HG02943 (cell line): ENCODE data around the gene ARHGAP23.
"Not testable (repeated sequence)": the region's sequence is repeated elsewhere in the genome, so short reads cannot be mapped to it uniquely, and the experiment has no call there.

ENCODE experiments used
- ATAC-seq: cut with Tn5 transposase; IDR thresholded peaks from one replicate; pipeline ENCODE4 v1.9.1; 2021; ENCODE audit warnings: mild to moderate bottlenecking, low read depth, moderate library complexity; ENCODE audit not compliant: unreplicated experiment

ARHGAP23 gene

DNA sequence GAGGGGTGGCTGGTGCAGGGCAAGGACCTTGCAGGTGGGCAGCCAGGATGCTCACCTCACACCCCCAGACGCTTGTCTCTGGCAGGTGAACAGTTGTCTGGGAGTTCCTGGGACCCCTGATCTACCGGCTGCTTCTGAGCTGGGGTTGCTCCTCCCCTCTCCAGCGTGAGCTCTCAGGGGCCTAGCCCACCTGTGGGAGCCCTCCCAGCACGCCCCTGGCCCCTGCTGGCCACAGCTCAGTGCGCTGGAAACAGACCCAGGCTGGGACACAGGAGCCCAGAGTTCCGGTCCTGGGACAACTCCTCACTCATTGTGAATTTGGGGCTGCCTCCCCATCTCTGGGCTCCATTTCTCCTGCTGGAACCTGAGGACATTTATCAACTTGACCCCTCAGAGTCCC is 30.3 kb downstream of the ARHGAP23 start:
- ATAC-seq: no peak

DNA sequence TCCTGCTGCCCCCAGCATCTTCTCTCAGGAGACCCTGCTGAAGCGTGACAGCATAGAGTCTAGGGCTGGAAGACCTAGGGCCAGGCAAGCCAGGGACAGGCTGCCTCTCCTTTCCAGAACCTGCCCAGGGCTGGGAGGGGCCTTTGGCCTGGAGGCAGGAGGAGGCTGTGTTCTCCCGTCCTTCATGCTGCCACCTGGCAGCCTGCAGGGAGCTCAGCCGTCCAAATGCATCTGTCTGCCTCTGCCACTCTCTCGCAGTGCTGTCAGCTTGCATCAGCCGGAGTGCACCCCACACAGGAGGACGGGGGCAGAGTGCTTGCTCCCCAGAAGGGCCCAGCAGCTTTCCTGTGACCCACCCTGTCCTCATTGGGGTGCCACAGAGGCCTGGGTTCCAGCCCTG is 31.3 kb downstream of the ARHGAP23 start:
- ATAC-seq: no peak

DNA sequence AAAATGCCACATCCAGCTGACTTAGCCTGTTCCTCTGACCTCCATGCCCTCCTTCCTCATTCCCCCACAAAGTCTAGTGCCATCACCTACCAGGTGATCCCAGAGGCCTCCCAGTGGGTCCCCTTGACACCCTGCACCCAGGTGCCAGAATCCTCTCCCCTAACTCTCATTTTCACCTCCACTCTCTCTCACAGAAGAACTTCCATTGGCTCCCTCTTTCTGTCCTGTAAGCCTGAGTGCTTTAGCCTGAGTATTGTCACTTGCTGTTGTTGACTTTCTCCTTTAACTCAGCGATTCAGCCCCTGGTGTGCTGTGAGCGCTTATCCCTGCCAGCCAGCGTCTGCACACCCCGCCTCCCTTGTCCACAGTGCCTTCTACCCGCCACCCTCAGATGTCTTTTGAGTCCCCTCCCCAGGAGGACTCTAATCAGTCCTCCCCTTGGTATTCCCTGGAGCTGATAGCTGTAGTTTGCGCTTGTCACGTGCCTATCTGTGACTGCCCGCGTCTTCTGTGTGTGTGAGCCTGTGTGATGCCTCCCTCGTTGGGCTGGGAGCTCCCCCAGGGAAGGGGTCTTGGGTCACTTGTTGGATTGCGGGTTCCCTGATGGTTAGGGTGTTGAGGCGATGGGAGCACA is 31.9 kb downstream of the ARHGAP23 start:
- ATAC-seq: no peak

DNA sequence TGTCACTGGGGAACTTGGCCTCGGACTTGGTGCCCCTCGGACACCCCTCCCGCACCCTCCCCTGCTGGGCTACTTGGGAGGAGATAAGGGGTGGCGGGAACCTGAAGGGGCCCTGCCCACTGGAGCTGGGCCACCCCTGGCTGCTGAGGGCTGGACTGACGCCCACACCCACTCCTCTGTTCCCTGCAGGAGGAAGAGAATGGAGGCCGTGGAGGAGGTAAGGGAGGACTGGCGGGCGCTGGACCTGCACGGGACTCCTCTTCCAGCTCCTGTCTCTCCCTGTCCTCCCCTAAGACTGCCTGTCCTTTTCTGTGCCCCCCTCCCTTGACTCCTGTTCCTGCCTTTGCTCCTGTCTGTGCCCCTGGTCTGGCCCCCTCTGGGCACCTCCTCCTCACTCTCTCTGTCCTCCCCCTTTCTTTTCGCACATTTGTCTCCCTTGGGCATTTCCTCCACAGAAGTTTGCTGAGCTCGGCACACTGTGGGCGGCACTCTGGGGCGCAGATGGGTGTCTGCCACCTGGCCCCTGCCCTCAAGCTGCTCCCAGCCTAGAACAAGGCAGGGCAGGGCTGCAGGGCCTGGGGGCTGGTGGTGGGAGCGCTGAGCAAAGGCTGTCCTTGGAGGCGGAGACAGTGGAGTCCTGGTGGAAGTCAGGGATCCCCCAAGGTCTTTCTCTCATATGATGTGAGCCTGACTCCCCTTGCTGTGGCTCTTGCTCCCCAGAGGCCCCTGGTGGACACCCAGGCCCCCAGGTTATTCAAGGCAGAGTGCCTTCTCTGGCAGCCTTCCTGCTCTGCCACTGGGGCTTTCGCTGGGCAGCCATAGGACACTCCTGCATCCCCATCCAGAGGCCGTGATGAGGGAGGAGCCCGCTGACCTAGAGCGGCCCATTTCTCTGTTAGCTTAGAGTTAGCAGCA is 32.7 kb downstream of the ARHGAP23 start:
- ATAC-seq: no peak

DNA sequence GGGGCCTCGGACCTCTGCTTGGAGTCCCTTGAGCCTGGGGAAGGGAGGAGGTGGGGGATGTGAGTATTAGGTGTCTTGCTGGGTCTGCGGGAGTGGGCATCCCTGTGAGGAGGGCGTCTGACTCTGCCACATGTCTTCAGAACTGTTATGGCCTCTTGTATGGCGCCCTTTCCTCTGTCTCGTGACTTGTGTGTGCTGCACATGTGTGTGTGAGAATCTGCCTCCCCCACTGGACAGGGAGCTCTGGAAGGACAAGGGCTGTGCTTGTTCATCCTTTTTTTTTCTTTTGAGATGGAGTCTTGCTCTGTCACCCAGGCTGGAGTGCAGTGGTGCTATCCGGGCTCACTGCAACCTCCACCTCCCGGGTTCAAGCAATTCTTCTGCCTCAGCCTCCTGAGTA is 33.4 kb downstream of the ARHGAP23 start:
- ATAC-seq: no peak

DNA sequence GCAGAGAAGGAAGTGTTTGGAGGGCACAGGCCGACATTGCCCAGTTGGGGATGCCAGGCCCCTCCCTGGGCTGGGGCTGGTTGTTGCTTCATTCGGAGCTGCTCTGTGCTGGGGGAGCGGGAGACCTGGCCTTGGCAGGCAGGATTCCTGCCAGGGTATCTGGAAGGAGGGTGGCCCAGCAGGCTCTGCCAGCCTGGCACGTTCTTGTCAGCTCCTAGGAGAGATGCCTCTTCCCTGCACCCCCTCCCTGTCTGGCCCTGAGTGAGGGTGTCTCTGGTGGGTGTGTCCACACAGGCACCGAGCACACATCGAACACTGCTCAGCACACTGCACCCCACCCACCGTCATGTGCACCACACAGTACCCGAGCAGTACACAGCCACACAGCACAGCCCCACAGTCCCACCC is 35.2 kb downstream of the ARHGAP23 start:
- ATAC-seq: no peak

DNA sequence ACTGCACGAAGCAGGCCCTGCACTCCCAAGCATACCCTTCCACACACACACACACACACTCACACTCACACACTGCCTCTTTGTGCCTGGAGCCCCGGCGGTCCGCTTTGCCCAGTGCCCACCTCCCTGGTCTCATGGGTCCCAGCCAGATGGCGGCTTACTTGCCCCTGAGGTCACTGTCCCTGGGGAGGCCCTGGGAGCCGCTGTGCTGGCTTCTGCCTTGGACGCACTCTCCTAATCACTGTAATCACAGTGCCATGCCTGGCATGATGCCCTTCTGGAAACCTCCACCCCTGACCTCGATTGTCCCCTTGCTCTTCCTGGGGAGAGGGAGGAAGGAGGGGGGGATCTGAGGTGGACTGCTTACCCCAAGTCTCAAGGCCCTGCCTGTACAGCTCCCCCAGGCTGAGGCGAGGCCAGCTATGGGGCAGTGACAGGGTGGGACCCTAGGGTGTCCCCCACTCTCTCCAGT is 36.0 kb downstream of the ARHGAP23 start:
- ATAC-seq: no peak

DNA sequence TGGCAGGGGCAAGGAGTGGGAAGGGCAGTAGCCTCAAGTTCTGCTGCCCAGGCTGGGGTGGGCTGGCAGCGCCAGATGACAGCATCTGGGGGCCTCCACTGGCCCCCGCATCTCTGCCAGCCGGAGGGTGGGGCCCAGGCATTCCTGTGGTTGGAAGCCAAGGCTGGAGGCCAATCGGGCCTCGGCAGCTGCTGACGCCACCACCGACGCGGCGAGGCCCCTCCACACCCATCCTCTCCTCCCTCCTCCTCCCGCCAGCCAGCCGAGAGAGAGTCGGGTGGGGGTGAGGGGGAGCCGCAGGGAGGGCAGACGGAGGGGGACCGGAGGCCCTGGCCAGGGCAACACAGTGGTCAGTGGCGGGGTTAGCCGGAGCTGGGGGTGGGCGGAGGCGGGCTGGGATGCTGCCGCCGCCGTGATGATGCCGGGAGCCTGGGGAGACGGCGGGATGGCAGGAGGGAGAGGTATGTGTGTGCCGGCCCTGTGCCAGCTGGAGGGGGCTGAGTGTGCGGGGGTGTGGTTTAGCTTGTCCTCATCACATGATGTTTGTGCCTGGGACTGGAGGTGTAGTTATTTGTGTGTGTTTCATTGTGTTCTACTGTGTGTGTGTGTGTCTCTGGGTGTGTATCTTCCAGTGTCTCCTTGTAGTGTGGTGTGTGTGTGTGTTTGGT is 36.6 kb downstream of the ARHGAP23 start:
- no peak for ATAC-seq

DNA sequence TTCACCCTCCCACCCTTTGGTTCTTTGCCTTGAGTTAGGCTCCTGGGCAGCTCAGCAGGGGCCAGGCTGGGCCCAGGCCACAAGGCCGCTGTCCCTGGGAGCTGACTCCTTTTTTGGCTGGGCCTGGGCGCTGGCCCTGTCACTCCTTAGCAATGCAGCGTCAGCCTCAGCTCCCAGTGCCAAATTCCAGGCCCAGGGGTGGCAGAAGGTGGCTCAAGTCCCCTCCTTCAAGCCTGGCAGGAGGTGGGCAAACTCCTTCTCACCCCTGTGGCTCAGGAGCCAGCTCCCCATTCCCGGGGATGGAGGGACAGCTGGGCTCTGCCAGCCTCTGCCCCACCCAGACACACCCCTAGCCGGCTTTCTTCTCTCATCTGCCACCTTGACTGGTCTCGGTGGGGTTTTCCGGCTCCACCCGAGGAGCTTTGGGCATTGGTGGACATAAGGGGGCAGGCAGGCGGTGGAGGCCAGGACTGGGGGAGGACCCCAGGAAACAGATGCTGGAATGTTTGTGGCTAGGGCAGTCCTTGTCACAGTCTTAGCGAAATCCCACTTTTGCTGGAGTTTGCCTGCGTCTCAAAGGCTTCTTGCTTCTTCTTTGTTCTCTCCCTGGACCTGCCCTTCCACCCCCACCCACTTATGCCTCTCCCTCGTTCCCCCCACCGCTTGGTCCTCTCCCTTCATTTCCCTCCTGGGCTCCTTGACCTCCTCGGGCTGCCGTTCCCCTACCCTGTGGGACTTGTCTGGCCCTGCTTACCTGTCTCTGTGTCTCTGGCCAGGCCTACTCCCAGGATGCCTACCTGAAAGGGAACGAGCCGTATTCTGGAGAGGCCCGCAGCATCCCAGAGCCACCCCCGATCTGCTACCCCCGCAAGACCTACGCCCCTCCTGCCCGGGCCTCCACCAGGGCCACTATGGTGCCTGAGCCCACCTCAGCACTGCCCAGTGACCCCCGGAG is 37.4 kb downstream of the ARHGAP23 start:
- ATAC-seq: no peak

DNA sequence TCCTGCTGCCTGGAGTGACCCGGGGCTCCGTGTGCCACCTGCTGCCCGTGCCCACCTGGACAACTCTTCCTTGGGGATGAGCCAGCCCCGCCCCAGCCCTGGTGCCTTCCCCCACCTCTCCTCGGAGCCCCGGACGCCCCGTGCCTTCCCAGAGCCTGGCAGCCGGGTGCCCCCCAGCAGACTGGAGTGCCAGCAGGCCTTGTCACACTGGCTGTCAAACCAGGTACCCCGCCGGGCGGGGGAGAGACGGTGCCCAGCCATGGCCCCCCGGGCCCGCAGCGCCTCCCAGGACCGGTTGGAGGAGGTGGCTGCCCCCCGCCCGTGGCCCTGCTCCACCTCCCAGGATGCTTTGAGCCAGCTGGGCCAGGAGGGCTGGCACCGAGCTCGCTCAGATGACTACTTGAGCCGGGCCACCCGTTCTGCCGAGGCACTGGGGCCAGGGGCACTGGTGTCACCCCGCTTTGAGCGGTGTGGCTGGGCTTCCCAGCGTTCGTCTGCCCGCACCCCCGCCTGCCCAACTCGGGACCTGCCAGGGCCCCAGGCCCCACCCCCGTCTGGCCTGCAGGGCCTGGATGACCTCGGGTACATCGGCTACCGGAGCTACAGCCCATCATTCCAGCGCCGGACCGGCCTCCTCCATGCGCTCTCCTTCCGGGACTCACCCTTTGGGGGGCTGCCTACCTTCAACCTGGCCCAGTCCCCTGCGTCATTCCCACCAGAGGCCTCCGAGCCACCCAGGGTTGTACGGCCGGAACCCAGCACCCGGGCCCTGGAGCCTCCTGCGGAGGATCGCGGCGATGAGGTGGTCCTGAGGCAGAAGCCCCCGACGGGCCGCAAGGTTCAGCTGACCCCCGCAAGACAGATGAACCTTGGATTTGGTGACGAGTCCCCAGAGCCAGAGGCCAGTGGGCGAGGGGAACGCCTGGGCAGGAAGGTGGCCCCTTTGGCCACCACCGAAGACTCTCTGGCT is 38.4 kb downstream of the ARHGAP23 start:
- ATAC-seq: no peak

DNA sequence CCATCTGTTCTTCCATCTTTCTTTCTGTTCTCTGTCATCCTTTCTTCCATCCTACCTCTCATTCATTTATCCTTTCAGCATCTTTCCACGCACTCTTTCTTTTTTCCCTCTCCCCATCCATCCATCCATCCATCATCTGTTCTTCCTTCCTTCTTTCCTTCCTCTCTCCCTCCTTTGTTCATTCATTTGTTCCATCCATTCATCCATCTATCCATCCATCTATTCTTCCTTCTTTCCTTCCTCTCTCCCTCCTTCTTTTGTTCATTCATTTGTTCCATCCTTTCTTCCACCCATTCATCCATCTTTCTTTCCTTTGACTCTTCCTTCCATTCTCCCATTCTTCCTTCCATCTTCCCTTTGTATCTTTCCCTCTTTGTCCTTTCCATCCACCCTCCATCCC is 39.2 kb downstream of the ARHGAP23 start:
- no peak for ATAC-seq

DNA sequence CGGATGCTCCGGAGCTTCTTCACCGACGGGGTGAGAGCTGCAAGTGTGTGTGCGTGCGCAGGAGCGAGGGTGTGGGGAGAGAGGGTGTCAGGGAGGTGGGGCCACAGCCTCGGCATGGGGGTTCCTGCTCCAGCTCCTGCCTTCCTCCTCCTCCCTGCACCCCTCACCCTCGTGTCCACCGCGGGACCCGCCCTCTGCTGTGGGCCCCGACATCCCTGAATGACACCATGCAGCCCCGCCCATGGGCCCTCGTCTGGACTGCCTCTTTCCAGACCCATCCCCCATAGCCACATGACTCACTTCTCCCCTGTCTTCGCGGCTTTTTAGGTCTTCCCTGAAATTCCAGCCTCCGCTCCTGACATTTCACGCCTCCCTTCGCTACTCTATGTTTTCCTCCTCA is 41.6 kb downstream of the ARHGAP23 start:
- no peak for ATAC-seq

DNA sequence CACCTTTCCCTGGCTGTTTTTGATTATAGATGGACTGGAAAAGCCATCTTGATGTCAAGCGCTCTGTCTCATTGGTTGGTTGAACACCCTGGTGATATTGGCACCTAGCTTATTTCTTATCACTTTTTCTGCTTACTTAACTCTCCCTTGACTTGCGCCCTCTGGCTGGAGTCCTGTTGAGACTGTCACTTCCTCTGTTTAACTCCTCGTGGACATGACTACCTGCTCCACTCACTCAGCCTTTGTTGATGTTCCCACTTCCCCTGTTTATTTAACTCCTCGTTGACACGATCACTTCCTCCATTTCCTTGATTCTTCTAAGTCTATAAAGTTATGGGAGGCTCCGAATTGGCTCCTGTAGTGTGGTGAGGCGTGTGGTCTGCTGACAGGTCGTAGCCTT is 43.0 kb downstream of the ARHGAP23 start:
- not testable (repeated sequence) for ATAC-seq

DNA sequence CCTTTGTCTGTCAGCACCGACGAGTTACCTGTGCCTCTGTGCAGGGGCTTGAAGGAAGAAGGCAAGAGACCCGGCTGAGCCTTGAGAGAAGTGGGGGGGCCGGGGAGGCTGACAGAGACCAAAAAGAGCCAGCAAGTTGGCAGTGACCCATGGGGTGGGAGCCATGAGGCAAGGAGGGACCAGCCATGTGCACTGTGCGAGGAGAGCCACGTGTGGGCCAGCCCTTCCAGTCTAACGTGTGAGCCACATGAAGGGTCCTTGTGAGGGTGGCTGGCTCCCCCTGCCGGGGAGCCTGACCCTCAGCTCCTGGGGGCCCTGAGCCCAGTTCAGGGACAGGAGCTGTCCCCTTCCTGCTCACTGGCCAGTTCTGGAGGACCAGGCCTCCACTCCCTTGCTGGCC is 46.4 kb downstream of the ARHGAP23 start:
- not testable (repeated sequence) for ATAC-seq

DNA sequence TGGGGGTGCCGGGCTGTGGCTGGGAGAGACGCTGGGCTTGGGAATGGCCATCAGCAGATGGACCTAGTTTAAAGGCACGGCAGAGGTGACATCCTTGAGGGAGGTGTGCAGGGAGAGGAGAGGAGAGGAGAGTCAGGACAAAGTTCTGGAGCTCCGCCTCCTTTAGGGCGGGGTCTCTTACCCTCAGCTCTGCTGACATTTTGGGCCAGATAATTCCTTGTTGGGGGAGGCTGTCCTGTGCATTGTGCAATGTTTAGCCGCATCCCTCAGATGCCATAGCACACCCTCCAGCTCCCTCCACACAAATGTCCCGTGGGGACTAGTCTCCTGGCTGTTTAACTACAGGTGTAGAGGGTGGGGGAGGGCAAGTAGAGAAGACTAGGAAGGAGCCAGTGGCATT is 48.3 kb downstream of the ARHGAP23 start:
- ATAC-seq: no peak

DNA sequence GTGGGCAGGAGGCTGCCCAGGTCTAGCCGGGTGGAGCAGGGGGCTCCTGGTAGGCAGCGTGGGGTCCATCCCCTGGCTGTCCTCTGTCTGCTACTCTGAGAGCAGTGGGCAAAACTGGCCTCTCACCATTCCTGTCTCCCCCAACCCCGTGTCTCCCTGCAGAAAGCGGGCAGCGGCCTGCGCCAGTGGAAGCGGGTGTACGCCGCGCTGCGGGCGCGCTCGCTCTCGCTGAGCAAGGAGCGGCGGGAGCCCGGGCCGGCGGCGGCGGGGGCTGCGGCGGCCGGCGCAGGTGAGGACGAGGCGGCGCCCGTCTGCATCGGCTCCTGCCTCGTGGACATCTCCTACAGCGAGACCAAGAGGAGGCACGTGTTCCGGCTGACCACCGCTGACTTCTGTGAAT is 49.2 kb downstream of the ARHGAP23 start:
- not testable (repeated sequence) for ATAC-seq

DNA sequence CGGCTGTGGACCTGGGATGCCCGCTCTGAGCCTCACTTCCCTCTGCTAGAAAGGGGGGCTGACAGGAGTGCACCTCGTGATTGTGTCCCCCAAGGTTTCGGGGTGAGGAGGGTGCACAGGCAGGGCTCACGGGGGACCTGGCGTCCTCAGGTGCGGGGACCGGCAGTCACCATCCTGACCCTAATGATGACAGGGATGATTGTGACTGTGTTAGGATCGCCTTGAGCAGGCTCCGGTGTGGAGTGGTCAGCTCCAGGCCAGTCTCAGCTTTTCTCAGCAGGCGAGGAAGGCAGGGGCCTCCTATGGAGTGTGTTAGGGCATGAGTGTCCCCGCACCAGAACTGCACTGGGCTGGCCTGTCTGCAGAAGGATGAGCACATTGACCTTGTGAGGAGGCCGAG is 49.7 kb downstream of the ARHGAP23 start:
- ATAC-seq: not testable (repeated sequence)

DNA sequence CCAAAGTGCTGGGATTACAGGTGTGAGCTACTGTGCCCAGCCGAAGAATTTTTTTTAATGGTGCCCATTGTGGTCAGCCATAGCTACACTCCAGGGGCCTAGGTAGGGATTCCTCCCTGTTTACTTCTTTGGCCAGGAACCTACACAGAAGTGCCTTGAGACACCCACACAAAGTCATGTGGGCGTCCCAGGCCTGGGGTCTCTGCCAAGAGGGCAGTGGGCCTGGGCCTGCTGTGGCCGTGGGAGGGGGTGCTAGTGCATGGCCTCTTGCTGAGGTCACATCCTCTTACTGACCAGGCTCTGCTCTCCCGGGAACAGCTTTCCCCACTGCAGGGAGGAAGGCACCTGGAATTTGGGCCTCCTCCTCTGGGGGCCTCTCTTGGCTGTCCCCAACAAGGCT is 50.4 kb downstream of the ARHGAP23 start:
- ATAC-seq: not testable (repeated sequence)
